GM12864 (cell line): Measurements from ENCODE around the gene CPVL.

Experiments used
- DNase-seq: peaks from one replicate; pipeline ENCODE4 v3.0.0-alpha.2; 2011; ENCODE audit warnings: low read depth
- H3K4me3 ChIP-seq: 2 replicates; pipeline ENCODE4 v1.5.1; 2011; ENCODE audit warnings: mild to moderate bottlenecking, low read depth, low read length, control low read depth
- TF ChIP-seq, protein P1 (sequence below): IDR thresholded peaks from 2 replicates; pipeline ENCODE4 v1.5.1; 2011; ENCODE audit warnings: low read depth, mild to moderate bottlenecking, moderate library complexity, low read length, control low read depth, inconsistent platforms; ENCODE audit errors: missing control alignments

CPVL gene

DNA sequence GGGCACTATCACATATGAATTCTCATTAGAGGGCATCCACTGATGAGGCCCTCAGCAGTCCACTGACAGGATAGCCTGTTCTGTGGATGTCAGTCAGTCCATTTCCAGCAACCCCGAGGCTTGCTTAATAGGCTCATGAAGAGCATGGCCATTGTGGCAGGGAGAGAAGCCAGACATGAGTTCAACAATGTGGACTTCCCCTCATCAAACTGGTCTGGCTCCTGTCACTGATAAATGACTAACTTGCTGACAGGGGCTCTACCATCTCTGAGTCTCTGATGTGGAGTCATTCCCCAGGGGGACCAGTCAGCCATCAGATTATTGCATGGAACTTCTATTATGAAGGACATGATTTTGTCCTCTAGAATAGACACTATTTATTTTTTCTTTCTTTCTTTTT is 168.5 kb downstream of the CPVL start:
- no peak for DNase-seq
- TF ChIP-seq, protein P1, sequence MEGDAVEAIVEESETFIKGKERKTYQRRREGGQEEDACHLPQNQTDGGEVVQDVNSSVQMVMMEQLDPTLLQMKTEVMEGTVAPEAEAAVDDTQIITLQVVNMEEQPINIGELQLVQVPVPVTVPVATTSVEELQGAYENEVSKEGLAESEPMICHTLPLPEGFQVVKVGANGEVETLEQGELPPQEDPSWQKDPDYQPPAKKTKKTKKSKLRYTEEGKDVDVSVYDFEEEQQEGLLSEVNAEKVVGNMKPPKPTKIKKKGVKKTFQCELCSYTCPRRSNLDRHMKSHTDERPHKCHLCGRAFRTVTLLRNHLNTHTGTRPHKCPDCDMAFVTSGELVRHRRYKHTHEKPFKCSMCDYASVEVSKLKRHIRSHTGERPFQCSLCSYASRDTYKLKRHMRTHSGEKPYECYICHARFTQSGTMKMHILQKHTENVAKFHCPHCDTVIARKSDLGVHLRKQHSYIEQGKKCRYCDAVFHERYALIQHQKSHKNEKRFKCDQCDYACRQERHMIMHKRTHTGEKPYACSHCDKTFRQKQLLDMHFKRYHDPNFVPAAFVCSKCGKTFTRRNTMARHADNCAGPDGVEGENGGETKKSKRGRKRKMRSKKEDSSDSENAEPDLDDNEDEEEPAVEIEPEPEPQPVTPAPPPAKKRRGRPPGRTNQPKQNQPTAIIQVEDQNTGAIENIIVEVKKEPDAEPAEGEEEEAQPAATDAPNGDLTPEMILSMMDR, result no peak
- H3K4me3 ChIP-seq, result no peak overlapping the region

DNA sequence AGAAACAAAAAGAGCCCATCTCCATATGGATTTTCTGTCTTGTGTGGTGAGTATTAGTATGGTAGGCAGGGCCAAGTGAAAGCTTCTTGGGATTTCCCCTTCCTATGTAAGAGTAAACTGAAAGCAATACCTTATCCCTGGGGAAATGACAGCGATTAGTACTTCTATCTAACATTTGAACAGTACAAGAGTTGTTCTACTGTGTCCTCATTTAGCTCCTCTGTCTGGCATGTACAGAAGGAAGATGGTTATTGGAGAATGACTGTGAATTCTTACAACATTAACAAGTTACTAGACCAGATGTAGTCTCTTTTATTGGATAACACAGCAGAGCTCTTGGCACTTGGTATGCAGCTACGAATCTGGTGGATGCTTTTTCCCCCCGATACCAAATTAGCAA is 170.3 kb downstream of the CPVL start:
- DNase-seq, result no peak
- TF ChIP-seq, protein P1, result no peak
- H3K4me3 ChIP-seq, result no peak overlapping the region

DNA sequence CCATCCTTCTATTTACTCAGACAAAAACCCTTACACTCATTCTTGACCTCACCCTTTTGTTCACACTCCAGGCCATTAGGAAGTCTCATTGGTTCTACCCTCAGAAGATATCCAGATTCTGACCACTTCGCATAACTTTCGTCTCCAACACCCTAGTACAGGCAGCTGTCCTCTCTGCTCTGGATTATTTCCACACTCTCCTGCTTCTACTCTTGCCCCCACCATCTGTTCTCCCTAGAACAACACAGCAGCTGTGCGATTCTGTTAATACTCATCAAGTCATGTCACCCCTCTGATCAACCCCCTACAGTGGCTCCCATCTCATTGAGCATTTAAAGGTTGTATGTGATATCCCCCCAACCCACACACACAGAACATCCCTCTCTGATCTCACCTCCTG is 172.7 kb downstream of the CPVL start:
- TF ChIP-seq, protein P1, result no peak
- H3K4me3 ChIP-seq, result no peak overlapping the region
- DNase-seq, result no peak

DNA sequence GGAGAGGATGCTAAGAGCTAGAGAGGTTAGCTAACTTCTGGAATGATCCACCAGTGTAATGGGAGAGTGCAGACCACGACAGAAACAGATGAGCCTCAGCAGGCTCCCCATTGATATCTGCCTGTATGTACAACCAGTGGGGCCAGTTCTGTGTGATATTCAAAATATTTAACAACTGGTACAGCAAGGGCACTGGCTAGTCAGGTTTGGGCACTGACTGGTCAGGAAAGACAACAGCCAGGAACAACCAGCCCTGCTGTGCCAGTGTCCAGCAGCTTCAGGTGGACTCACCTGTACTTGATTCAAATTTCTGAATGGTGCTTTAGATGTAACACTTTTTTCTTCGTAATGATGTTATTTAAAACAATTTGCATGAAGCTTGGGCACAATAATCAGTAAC is 182.3 kb downstream of the CPVL start:
- TF ChIP-seq, protein P1, result no peak
- H3K4me3 ChIP-seq, result no peak overlapping the region
- no peak for DNase-seq

DNA sequence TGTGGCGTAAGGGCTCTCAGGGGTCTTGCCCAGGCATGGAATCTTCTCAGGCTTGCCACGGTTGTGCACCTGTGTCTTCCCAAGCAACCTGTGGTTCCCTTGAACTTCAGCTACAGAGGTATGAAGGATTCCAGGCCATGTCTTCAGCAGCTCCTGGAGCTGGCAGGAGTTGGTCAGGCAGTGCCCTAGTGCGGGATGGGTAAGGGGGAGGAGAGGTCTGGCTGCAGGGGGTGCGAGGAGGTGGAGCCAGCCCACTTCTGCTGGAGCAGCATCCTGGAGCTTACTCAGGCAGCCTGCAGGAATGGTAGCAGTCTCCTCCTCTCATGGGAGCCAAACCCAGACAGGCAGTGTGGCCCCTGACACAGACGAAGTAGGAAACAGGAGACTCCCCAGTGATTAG is 184.4 kb downstream of the CPVL start:
- no peak for DNase-seq
- H3K4me3 ChIP-seq, result no peak overlapping the region
- TF ChIP-seq, protein P1, result no peak

DNA sequence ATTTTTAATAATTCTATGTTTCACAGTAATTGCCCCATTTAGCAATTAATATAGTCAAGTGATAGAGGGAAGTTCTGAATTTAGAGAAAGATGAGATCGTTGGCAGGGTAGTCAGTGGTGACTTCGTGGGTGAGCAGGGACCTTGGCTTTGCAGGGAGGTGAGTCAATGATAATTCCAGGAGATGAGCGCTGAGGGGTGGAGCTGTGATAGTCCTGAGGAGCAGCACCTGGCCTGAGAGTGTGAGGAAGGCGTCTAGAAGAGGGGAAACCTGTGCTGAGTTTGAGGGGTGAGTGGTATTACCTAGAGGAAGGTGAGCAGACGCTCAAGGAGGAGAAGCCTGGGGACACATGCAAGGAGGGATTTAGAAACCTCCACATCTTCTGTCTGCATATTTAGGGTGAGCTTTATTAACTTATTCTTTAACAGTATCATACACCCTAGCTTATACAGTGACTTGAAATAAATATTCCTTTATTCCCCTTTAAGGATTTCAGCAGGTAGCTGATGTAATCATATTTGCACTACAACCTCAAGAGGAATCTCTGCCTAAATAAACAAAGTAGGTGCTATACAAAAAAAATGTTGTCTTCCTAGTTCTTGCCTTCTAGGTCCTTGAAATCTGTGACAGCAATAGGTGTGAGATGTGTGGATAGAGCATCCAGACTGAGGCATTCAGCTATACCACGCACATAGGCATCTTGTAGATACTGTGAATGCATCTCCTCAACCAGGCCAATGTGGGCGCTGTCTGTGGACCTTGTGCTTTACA is 186.1 kb downstream of the CPVL start:
- H3K4me3 ChIP-seq, result no peak overlapping the region
- TF ChIP-seq, protein P1, result no peak
- no peak for DNase-seq

DNA sequence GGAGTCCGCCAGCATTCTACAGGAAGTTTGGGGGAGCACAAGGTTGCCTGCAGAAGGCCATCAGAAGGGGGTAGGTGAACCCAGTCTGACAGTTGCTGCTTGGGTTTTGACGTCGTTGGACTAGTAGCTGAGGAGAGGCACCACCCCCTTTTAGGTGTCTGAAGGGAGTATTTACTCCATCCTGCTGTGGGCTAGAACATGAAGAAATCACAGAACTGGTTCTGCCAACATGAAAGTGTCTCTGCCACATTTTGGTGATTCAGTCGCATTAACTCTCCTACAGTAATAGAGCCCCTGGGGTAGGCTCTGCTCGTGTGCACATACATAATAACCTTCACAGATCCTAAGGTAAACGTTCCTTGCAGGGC is 187.4 kb downstream of the CPVL start:
- TF ChIP-seq, protein P1, result no peak
- no peak for DNase-seq
- no peak overlapping the region for H3K4me3 ChIP-seq
